ENCODE results near the gene BLOC1S3. TPM values are rescaled to one million over a fixed set of nuclear protein-coding genes. Genes with fewer than 3 reads are reported as not detected.

The BLOC1S3 gene
- total RNA-seq, 2 experiments from 2014 or later: 14.7 to 18.8 TPM

GRCh38 chr19:45163156-45163555 lies 15.4 kb upstream of the BLOC1S3 start:
- ATAC-seq (ENCODE audit: poor library complexity): no peak
- Histone ChIP-seq H3K36me3 (ENCODE audit: insufficient read depth, low read length) (peaks cover 2% of the 10 kb centered on the region), H3K4me3 (ENCODE audit: low read length) (no peak overlapping the region), H3K27me3 (ENCODE audit: control insufficient read depth in 1 of 2, insufficient read depth in 2 of 2, low read length in 2 of 2) (no peaks in the 10 kb centered on the region), H3K9me3 (ENCODE audit: control insufficient read depth in 1 of 2, insufficient read depth in 1 of 2, low read length in 2 of 2) (no peaks in the 10 kb centered on the region), H3K27ac (ENCODE audit: low read depth in 1 of 2, low read length in 2 of 2) (no peak overlapping the region), H3K4me1 (ENCODE audit: insufficient read depth, low read length) (peaks cover 24% of the 10 kb centered on the region)
- Mint-ChIP-seq H3K27ac (no peak overlapping the region), H3K9me3 (no peaks in the 10 kb centered on the region), H3K27me3 (peaks cover under 1% of the 10 kb centered on the region), H3K36me3 (ENCODE audit: low read depth) (no peaks in the 10 kb centered on the region), H3K4me3 (no peak overlapping the region), H3K4me1 (ENCODE audit: low read depth) (peaks cover 19% of the 10 kb centered on the region)
- no peak for DNase-seq
- POLR2A ChIA-PET: interaction anchor here (1.8 kb wide), 1 partner anchor 15 kb away, joined by 9 read pairs; the partner anchor contains the start of genes BLOC1S3 and TRAPPC6A
- intact Hi-C loops (cut with DNase I, micrococcal nuclease): no loop called here
- CTCF ChIA-PET: no interaction called here
- no peak for TF ChIP-seq CTCF (IDR thresholded peaks at IDR 0.05)

- Histone ChIP-seq H3K27me3 (ENCODE audit: control insufficient read depth in 1 of 2, insufficient read depth in 2 of 2, low read length in 2 of 2) (no peaks in the 10 kb centered on the region), H3K36me3 (ENCODE audit: insufficient read depth, low read length) (peaks cover 2% of the 10 kb centered on the region), H3K27ac (ENCODE audit: low read depth in 1 of 2, low read length in 2 of 2) (peak overlapping the region; percentile 1 to 51), H3K4me1 (ENCODE audit: insufficient read depth, low read length) (peaks cover 29% of the 10 kb centered on the region), H3K9me3 (ENCODE audit: control insufficient read depth in 1 of 2, insufficient read depth in 1 of 2, low read length in 2 of 2) (no peaks in the 10 kb centered on the region), H3K4me3 (ENCODE audit: low read length) (no peak overlapping the region)
- ChIA-PET CTCF (interaction anchor here (1.0 to 1.6 kb wide), 3 partner anchors 12 to 15 kb away, joined by 4 to 7 read pairs (median 4); partner anchors contain the start of genes BLOC1S3 and TRAPPC6A), POLR2A (interaction anchor here (1.8 kb wide), 1 partner anchor 14 kb away, joined by 9 read pairs; the partner anchor contains the start of genes BLOC1S3 and TRAPPC6A)
- H3K36me3 Mint-ChIP-seq (ENCODE audit: low read depth): no peaks in the 10 kb centered on the region
- DNase-seq: no peak
- no peak overlapping the region for H3K27ac Mint-ChIP-seq
- no peak overlapping the region for H3K4me3 Mint-ChIP-seq
- no peak for TF ChIP-seq CTCF (IDR thresholded peaks at IDR 0.05)
- no peaks in the 10 kb centered on the region for H3K27me3 Mint-ChIP-seq
- peaks cover 19% of the 10 kb centered on the region for H3K4me1 Mint-ChIP-seq (ENCODE audit: low read depth)
- intact Hi-C loops (cut with DNase I, micrococcal nuclease): no loop called here
- ATAC-seq (ENCODE audit: poor library complexity): no peak
- H3K9me3 Mint-ChIP-seq: no peaks in the 10 kb centered on the region
Measured at GRCh38 chr19:45163751-45164460, 14.7 kb upstream of the BLOC1S3 start.

- no peaks in the 10 kb centered on the region for H3K27me3 Mint-ChIP-seq
- H3K27me3 ChIP-seq (ENCODE audit: control insufficient read depth in 1 of 2, insufficient read depth in 2 of 2, low read length in 2 of 2): no peaks in the 10 kb centered on the region
- ChIA-PET CTCF (interaction anchor here (1.0 to 1.6 kb wide), 3 partner anchors 12 to 15 kb away, joined by 4 to 7 read pairs (median 4); partner anchors contain the start of genes BLOC1S3 and TRAPPC6A), POLR2A (interaction anchor here (0.8 to 1.8 kb wide), 2 partner anchors 14 to 210 kb away, joined by 3 to 9 read pairs; partner anchors contain the start of genes BLOC1S3 and TRAPPC6A)
- H3K4me3 Mint-ChIP-seq: no peak overlapping the region
- H3K27ac ChIP-seq (ENCODE audit: low read depth in 1 of 2, low read length in 2 of 2): peak overlapping the region in 1 of 2 donors; percentile 51
- H3K4me1 ChIP-seq (ENCODE audit: insufficient read depth, low read length): peaks cover 37% of the 10 kb centered on the region
- H3K27ac Mint-ChIP-seq: no peak overlapping the region
- peaks cover 19% of the 10 kb centered on the region for H3K4me1 Mint-ChIP-seq (ENCODE audit: low read depth)
- no peak for TF ChIP-seq CTCF (IDR thresholded peaks at IDR 0.05)
- H3K36me3 ChIP-seq (ENCODE audit: insufficient read depth, low read length): peaks cover 2% of the 10 kb centered on the region
- ATAC-seq (ENCODE audit: poor library complexity) (peak; percentile 81), DNase-seq (peak in 10 of 14 experiments; percentile 22 to 87 (median 43))
- H3K9me3 Mint-ChIP-seq: no peaks in the 10 kb centered on the region
- no peaks in the 10 kb centered on the region for H3K9me3 ChIP-seq (ENCODE audit: control insufficient read depth in 1 of 2, insufficient read depth in 1 of 2, low read length in 2 of 2)
- intact Hi-C loops (cut with DNase I, micrococcal nuclease): no loop called here
- no peak overlapping the region for H3K4me3 ChIP-seq (ENCODE audit: low read length)
- H3K36me3 Mint-ChIP-seq (ENCODE audit: low read depth): no peaks in the 10 kb centered on the region
Measured at GRCh38 chr19:45164577-45165335, 13.8 kb upstream of the BLOC1S3 start.

Data from CD4-positive, alpha-beta T cell (primary cell).